HuH-7.5 (cell line): ENCODE results near the gene OVAAL.

Source experiments
- DNase-seq: peaks from one replicate; pipeline ENCODE4 v3.0.0; 2011; ENCODE audit warnings: low spot score

OVAAL gene

DNA sequence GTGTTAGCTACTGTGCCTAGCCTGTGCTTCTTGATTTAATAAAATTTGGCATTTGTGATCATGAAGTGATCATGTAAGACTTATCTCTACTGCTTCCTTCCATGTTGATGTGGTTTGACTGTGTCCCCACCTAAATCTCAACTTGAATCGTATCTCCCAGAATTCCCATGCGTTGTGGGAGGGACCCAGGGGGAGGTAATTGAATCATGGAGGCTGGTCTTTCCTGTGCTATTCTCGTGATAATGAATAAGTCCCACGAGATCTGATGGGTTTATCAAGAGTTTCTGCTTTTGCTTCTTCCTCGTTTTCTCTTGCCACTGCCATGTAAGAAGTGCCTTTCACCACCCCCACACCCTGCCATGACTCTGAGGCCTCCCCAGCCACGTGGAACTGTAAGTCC, at the start of gene OVAAL:
Gene OVAAL, plus strand, starts transcription at position 301 of the 400 bp plus-strand sequence.
- DNase-seq: no peak

DNA sequence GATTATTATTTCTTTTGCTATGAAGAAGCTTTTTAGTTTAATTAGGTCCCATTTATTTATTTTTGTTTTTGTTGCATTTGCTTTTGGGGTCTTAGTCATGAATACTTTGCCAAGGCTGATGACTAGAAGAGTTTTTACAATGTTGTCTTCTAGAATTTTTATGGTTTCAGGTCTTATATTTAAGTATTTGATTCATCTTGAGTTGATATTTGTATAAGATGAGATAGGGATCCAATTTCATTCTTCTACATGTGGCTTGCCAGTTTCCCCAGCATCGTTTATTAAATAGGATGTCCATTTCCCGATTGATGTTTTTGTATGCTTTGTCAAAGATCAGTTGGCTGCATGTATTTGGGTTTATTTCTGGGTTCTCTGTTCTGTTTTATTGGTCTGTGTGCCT, 47.9 kb upstream of the OVAAL start:
- DNase-seq: no peak

- no peak for DNase-seq
Measured at GRCh38 chr1:180513531-180513930, 45.2 kb upstream of the OVAAL start.

- DNase-seq: no peak
Measured at GRCh38 chr1:180515364-180515763, 43.4 kb upstream of the OVAAL start.

- DNase-seq: peak; percentile 68
Measured at GRCh38 chr1:180515857-180516388, 42.8 kb upstream of the OVAAL start.

DNA sequence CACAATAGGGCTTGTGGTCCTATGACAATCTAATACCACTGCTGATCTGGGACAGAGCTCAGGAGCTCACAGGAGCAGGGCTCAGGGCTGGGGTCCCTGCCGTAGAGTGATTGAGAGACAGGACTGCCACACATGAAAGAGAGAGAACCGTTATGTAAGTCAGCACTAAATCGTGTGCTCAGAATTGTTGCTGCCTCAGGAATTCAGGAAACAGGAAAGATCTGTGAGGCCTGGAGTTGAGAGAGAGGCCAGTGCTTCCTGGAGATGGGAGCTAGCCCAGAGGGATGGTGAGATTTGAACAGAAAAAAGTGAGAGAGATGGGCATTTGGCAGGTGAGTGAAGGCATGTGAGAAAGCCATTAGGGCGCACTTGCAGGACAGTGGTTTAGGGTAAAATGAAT, 38.9 kb upstream of the OVAAL start:
- DNase-seq: no peak

DNA sequence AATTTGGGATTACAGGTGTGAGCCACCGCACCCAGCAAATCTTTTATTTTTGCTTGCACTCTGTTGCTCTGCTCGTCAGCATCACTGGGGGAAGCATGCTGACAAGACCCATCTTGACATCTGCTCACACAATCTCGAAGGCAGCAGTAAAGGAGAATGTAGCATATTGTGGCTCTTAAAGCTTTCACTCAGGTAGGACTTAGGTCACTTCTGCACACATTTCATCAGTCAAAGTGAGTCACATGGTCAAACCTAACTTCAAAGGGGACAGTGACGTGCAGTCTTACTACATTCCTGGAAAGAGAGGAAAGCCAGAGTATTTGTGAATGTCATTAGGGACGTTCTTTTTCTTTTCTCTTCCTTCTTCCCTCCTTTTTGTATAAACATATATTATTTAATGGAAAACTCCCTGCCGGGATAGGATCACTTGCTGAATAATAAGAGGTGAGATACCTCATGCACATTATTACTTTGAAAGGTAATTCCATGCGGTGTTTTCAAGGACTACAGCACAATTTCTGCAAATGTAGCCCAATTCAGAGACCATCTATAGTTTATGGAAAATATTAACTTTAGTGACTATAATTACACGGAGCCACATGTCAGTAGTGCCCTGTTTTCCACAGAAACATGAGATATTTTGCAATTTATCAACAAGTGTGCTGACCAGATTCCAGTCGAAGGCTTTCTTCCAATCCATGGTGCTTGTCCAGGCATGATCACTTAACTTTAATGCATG, 37.1 kb upstream of the OVAAL start:
- no peak for DNase-seq

DNA sequence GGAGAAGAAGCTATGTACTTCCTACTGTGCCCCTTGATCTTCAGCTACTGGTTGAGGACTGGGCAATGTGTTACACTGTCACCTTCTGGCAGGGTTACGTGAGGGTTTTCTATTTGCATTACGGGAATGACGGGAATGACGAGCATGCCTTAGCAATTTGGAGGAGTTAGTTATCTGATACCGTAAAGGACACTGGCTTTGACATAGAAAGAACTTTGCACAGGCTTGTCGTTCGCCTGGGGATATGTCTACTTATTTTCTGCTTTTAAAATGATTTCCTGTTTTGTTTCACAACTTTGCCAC, 36.6 kb upstream of the OVAAL start:
- DNase-seq: no peak

GRCh38 chr1:180524160-180524914, 34.4 kb upstream of the OVAAL start:
- no peak for DNase-seq

- no peak for DNase-seq
Measured at GRCh38 chr1:180524915-180525714, 33.6 kb upstream of the OVAAL start.

- no peak for DNase-seq
Measured at GRCh38 chr1:180525715-180526039, 33.1 kb upstream of the OVAAL start.

- no peak for DNase-seq
Measured at GRCh38 chr1:180527101-180527669, 31.6 kb upstream of the OVAAL start.

DNA sequence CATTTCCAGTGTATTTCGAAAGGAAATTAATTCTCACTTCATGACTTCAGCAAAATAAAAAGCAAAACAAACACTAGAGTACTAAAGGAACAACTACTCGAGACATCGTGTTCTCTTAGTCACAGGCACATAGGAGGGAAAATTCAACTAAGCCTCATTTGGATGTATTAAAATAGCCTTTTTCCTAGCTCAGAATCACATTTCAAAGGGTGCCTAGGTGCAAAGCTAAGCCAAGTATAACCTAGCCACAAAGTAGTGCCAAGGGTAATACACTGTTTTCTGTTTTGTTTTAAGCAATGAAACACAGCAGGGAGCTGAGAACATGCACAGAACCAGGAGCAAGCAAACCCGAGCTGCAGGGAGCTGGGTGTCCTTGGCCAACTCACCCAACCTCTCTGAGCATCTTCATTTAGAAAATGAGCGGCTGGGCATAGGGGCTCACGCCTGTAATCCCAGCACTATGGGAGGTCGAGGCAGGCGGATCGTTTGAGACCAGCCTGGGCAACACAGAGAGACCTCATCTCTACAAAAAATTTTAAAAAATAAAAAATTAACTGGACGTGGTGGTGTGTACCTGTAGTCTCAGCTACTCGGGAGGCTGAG, 29.8 kb upstream of the OVAAL start:
- DNase-seq: no peak

DNA sequence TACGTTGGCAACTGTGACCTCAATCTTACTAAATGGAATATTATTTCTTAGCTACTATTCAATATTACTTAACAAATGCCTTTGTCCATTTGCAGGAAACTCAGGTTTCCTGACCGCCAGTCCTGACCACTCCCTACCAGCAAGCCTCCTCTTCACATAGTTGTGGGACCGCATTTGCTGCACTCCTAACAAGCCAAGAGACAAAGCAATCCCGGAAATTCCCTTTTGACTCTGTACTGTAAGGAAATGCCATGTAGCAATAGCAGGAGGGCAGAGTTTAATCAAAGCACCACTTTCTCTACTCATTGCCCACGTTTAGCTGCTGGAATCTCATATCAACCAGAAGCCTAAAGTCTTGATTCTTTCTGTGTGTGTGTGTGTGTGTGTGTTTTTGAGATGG, 28.3 kb upstream of the OVAAL start:
- no peak for DNase-seq

- DNase-seq: no peak
Measured at GRCh38 chr1:180532854-180533253, 25.9 kb upstream of the OVAAL start.

DNA sequence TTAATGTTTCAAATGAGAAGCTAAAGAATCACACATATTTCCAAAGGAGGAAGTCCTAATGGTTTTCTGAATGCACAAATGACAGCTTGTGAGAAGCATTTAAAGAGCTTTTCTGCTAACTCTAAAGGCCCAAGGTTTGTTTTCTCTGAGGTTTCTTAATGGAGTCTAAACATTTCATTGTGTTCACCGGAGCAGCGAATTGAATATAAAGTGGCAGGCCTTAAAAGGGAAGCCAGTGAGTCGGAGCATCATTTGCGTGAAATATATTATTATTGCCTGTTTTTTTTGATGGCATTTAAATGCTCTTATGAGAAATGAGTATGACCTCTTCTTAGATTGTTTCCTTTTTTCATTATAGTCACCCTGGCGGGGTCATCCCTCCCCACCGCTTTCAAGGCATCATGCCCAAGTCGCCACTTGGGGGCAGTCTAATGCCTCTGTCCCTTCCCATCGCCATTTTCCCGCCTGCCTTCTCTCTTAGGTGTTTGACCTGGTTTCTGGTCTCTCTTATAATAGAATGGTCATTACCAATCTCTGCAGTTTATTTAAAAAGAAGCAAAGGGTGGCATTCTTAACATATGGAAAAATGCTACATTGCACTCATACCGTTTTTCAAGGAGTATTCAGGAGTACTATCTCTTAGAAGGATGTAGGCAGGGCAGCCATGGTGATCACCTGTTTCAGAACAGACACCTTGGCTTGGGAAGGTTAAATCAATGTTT, 25.3 kb upstream of the OVAAL start:
- peak; percentile 48 for DNase-seq

- no peak for DNase-seq
Measured at GRCh38 chr1:180534214-180534613, 24.6 kb upstream of the OVAAL start.

DNA sequence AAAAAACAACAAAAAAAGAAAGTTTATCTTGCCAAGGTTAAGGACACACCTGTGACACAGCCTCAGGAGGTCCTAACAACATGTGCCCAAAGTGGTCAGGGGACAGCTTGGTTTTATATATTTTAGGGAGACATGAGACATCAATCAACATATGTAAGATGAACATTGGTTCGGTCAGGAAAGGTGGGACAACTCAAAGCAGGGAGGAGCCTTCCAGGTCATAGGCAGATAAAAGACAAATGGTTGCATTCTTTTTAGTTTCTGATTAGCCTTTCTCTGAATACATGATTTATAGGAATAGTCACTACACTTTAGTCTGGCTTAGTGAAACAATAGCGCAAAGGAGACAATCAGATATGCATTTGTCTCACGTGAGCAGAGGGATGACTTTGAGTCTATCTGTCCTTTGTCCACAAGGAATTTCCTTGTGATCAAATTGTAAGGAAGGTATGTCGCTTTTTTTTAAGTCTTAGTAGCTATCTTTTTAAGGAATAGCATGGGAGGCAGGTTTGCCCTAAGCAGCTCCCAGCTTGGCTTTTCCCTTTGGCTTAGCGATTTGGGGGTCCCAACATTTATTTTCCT, 23.3 kb upstream of the OVAAL start:
- DNase-seq: no peak

DNA sequence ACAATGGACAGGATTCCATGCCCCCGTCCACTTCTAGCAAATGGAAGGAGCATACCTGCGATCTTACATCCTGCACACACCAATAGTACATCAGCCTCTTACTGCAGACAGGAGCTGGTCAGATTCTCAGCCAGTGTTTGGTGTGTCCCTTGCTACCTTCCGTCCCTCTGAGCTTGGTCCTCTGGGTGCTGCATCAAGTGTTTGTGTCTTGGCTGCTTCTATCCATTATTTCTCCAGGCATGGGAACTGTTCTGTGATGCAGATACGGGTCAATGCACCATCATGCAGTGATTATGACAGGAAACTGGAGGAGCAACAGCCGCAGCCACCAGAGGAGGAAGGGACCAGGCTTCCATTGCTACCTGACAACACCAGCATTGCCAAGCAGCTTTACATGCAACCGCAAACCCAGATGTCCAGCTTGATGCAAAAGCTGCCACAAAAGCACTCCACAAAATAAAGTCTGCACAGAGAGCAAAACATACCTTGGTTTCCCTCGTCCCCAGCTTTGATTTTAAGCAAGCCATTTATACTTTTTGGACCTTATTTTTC, 21.9 kb upstream of the OVAAL start:
- DNase-seq: no peak

- DNase-seq: no peak
Measured at GRCh38 chr1:180539136-180539535, 19.6 kb upstream of the OVAAL start.
